Motor neuron (in vitro differentiated cells): ENCODE results near the gene GSX1. TPM values are rescaled to one million over a fixed set of nuclear protein-coding genes. Genes with fewer than 3 reads are reported as not detected.
"Not testable (repeated sequence)": the region's sequence is repeated elsewhere in the genome, so short reads cannot be mapped to it uniquely, and the experiment has no call there.

Experiments
- ATAC-seq, 8 experiments: fragments of 200-7000 bp; cut with Tn5 transposase; replicated peaks in 6 of 8; 2 replicates each; pipeline ENCODE4 v1.8.0; 2021; ENCODE audit warnings: mild to moderate bottlenecking in 8 of 8, moderate library complexity in 8 of 8
- H3K27ac ChIP-seq, 2 donors: fragments of 250-450 bp; sonication (Bioruptor Pico); 2 replicates each; pipeline ENCODE4 v1.9.0; 2021; ENCODE audit warnings: antibody characterized with exemption in 2 of 2, mild to moderate bottlenecking in 2 of 2, moderate library complexity in 1 of 2
- H3K4me1 ChIP-seq, 2 donors: fragments of 250-450 bp; sonication (Bioruptor Pico); replicated peaks in 1 of 2; 2 replicates each; pipeline ENCODE4 v1.6.1; 2021; ENCODE audit warnings: antibody characterized with exemption in 2 of 2, mild to moderate bottlenecking in 2 of 2, moderate library complexity in 1 of 2
- H3K4me3 ChIP-seq, 5 donors: fragments of 250-450 bp; sonication (Bioruptor Pico); 2 replicates each; pipeline ENCODE4 v1.9.0; 2021; ENCODE audit warnings: antibody characterized with exemption in 5 of 5, mild to moderate bottlenecking in 5 of 5, moderate library complexity in 4 of 5
- WGBS, 10 experiments: fragments of 450-650 bp; shearing (Covaris generic); methylation state at CpG; one replicate each; pipeline ENCODE4 v1.0.0; 2022; 5-methylcytosine and 5-hydroxymethylcytosine counted together
- in situ Hi-C, 9 experiments: fragments of 400-800 bp; cut with MboI; loops; one replicate each; pipeline ENCODE4 v1.15.0; 2021; ENCODE audit warnings: low sequenced_read_pairs in 9 of 9, low pct_unique_long_range_greater_than_20kb in 2 of 9; ENCODE audit not compliant: unreplicated experiment in 9 of 9
- total RNA-seq, 8 experiments: library from RNA; unstranded; fragments of 300-600 nt; gene quantifications; 2 replicates each; pipeline versions ENCODE4 v1.2.3 to v1.2.4, GENCODE V29; 2022

GSX1 gene
- total RNA-seq: 1 to 10 TPM in 1 of 8 experiments, under 1 TPM in 5, not detected in 2; 0.09 to 1.2 (median 0.26) TPM

DNA sequence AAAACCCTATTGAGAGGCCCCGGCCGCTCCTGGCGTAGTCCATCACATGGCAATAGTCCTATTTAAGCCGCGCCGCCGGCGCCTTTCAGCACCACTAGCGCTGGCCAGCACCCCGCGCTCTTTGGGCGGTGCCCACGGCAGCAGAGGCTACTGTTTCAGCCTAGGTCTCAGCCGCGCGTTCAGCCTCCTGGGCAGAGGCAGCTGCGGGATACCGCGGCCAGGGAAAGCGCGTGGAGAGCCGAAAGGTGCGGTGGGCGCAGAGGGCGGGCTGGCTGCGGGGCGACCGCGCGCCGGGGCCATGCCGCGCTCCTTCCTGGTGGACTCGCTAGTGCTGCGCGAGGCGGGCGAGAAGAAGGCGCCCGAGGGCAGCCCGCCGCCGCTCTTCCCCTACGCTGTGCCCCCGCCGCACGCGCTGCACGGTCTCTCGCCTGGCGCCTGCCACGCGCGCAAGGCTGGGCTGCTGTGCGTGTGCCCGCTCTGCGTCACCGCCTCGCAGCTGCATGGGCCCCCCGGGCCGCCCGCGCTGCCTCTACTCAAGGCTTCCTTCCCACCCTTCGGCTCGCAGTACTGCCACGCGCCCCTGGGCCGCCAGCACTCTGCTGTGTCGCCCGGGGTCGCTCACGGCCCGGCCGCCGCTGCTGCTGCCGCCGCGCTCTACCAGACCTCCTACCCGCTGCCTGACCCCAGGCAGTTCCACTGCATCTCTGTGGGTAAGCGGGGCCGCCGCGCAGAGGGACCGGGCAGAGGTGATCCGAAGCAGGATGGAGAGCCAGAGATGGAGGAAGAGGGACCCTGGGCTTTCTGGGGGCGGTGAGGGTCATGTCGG lies at the start of gene GSX1:
TSS of gene GSX1 (plus strand) at position 91 of the 826 bp plus-strand sequence. CDS start at position 299, 208 bp downstream.
- 0% methylated on average over 3 to 6 of the region's 87 CpGs; no CpG with 5 or more reads in 7 of the 10 experiments for WGBS, 10 experiments
- peak within 1 kb of the TSS in 3 of 5 donors; percentile 7 to 16 (median 14) for H3K4me3 ChIP-seq
- ATAC-seq: peak; percentile 77 to 97 (median 88)
- H3K4me1 ChIP-seq: peaks cover 4 to 13% of the 10 kb centered on the region in 2 donors
- H3K27ac ChIP-seq: no peak within 1 kb of the TSS
- in situ Hi-C loops: no loop called here

DNA sequence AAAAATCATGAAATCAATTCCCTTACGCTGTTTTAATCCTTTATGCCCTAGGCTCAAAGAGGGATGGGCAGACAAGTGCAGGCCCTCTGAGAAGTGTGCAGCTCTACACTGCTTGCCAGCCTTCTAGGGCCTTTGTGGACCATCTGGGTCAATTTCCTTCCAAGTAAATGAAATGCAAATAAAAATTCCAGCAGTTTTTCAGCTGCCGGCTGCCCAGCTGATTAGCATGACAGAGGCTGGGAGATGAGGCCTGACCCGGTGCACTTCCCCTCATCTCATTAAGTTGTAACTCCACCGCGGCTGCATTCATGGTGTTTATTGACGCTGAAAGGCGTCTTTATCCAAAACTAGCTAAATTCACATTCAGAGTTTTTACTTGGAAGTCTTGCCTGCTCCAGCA lies 47.5 kb upstream of the GSX1 start:
- H3K27ac ChIP-seq: no peak overlapping the region
- in situ Hi-C loops: no loop called here
- WGBS, 10 experiments: 0 to 60% (median 3%) methylated on average over 1 to 7 of the region's 7 CpGs; no CpG with 5 or more reads in 1 of the 10 experiments
- H3K4me3 ChIP-seq: no peak overlapping the region
- peaks cover 18 to 28% of the 10 kb centered on the region in 2 donors for H3K4me1 ChIP-seq
- ATAC-seq: peak; percentile 20 to 94 (median 70)

DNA sequence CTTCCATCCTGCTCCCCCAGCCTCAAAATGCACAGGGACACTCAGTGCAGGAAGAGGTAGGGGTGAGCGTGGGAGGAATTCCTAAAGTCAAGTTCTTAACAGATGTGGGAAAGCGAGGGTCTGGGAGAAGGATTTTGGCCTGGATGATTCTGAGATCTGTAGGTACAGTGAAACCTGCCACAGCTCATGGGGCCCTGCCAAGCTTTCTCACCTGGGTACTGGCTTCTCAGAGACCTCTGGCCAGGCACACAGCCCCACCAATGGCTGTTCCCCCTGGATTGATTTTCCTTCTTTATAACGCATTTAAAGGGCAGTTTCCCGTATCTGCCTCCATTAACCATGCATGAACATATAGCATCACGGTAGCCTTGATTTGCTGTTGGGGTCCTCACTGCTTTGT lies 47.0 kb upstream of the GSX1 start:
- peaks cover 18 to 28% of the 10 kb centered on the region in 2 donors for H3K4me1 ChIP-seq
- WGBS, 10 experiments: 8 to 84% (median 51%) methylated on average over 1 to 4 of the region's 5 CpGs; no CpG with 5 or more reads in 4 of the 10 experiments
- in situ Hi-C loops: no loop called here
- no peak overlapping the region for H3K27ac ChIP-seq
- no peak overlapping the region for H3K4me3 ChIP-seq
- no peak for ATAC-seq

DNA sequence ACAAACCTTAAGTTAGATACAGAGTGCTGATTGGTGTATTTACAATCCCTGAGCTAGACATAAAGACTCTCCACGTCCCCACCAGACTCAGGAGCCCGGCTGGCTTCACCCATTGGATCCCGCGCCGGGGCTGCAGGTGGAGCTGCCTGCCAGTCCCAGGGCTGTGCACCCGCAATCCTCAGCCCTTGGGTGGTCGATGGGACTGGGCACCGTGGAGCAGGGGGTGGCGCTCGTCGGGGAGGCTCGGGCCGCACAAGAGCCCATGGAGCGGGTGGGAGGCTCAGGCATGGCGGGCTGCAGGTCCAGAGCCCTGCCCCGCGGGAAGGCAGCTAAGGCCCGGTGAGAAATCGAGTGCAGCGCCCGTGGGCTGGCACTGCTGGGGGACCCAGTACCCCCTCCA lies 44.1 kb upstream of the GSX1 start:
- ATAC-seq, H3K27ac ChIP-seq, H3K4me3 ChIP-seq, in situ Hi-C loops: not testable (repeated sequence)
- no CpG with 5 or more reads among the region's 21 CpGs for WGBS, 10 experiments
- H3K4me1 ChIP-seq: peaks cover 18 to 42% of the 10 kb centered on the region in 2 donors

- in situ Hi-C loops: no loop called here
- peaks cover 6 to 26% of the 10 kb centered on the region in 2 donors for H3K4me1 ChIP-seq
- H3K4me3 ChIP-seq: no peak overlapping the region
- no peak overlapping the region for H3K27ac ChIP-seq
- ATAC-seq: peak in 2 of 8 experiments; percentile 37 to 79
- 0 to 69% (median 28%) methylated on average over 2 to 4 of the region's 4 CpGs; no CpG with 5 or more reads in 2 of the 10 experiments for WGBS, 10 experiments
Observed at GRCh38 chr13:27751953-27752532, 40.2 kb upstream of the GSX1 start.

DNA sequence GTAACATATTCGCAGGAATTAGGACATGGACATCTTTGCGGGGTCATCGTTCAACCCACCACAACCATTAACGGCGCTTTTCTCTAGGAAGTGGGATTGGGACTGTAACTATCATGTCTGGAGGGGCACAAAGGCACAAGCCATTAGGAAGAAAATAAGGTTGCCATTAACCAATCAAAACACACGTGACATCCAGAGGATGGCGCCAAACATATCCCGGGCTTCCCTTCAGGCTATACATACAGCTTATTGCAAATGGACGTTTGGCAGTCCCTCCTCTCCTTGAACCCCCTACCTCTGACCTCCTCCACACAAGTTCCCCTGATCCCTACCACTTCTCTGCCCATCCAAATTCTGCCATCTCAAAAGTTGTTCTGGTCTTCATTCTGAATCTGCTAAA lies 26.6 kb upstream of the GSX1 start:
- ATAC-seq: no peak
- Histone ChIP-seq H3K4me1 (no peaks in the 10 kb centered on the region), H3K4me3 (no peak overlapping the region), H3K27ac (no peak overlapping the region)
- WGBS, 10 experiments: 0 to 91% (median 73%) methylated on average over 3 to 9 of the region's 9 CpGs; no CpG with 5 or more reads in 1 of the 10 experiments
- in situ Hi-C loops: no loop called here

GRCh38 chr13:27770809-27771208 lies 21.5 kb upstream of the GSX1 start:
- H3K27ac ChIP-seq: no peak overlapping the region
- 0 to 40% (median 0%) methylated on average over 1 to 3 of the region's 3 CpGs; no CpG with 5 or more reads in 5 of the 10 experiments for WGBS, 10 experiments
- peak in 3 of 8 experiments; percentile 72 to 84 (median 79) for ATAC-seq
- peaks cover 3 to 4% of the 10 kb centered on the region in 2 donors for H3K4me1 ChIP-seq
- in situ Hi-C loops: no loop called here
- H3K4me3 ChIP-seq: no peak overlapping the region

GRCh38 chr13:27772651-27773425 lies 19.4 kb upstream of the GSX1 start:
- Histone ChIP-seq H3K4me3 (no peak overlapping the region), H3K4me1 (peaks cover 15 to 20% of the 10 kb centered on the region in 2 donors), H3K27ac (no peak overlapping the region)
- WGBS, 10 experiments: 0 to 100% (median 81%) methylated on average over 1 to 6 of the region's 14 CpGs; no CpG with 5 or more reads in 2 of the 10 experiments
- ATAC-seq: no peak
- in situ Hi-C loops: no loop called here

- 20 to 100% (median 57%) methylated on average over 1 to 5 of the region's 8 CpGs; no CpG with 5 or more reads in 6 of the 10 experiments for WGBS, 10 experiments
- Histone ChIP-seq H3K4me1 (peaks cover 15 to 20% of the 10 kb centered on the region in 2 donors), H3K27ac (no peak overlapping the region), H3K4me3 (no peak overlapping the region)
- ATAC-seq: no peak
- in situ Hi-C loops: no loop called here
Observed at GRCh38 chr13:27774169-27774568, 18.1 kb upstream of the GSX1 start.

DNA sequence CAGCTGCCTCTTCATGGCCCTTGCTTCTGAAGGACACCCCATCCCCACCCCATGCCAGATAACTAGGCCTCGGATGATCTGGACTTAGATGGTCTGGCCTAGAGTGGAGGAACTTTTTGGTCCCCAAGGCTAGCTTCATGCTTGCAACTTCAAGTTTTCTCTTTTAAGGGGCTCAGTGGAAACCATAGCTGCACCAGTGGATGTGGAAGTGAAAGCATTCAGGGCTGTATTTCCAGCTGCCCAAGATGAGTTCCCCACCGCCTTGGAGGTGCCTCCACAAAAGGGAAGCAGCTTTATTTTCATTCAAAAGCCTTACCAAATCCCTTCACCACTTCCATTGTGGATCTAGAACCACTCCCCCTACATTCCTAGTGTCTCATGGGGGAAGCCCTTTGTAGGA lies 17.6 kb upstream of the GSX1 start:
- H3K27ac ChIP-seq: no peak overlapping the region
- ATAC-seq: no peak
- peaks cover 15 to 20% of the 10 kb centered on the region in 2 donors for H3K4me1 ChIP-seq
- in situ Hi-C loops: no loop called here
- no peak overlapping the region for H3K4me3 ChIP-seq
- WGBS, 10 experiments: 0 to 20% methylated on average over 1 of the region's 2 CpGs; no CpG with 5 or more reads in 8 of the 10 experiments

DNA sequence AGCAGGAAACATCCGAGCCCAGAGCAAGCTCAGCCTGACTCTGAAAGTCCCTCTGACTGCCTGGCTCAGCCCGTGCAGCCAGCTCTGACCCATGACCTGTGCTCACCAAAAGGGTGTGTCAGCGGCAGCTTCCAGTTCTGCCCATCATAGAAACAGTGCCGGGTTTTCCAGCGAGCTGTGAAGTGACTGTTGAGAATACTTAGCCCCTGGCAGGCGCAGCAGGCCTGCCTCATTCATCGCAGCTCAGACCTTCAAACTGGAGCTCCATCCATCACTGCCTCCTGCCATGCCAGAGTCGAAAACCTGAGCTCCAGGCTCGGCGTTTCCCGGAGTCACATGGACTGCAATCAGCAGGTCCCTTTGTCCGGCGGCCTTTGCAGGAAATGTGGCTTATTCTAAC lies 16.3 kb upstream of the GSX1 start:
- 0 to 8% (median 0%) methylated on average over 1 to 13 of the region's 13 CpGs; no CpG with 5 or more reads in 3 of the 10 experiments for WGBS, 10 experiments
- in situ Hi-C loops: no loop called here
- Histone ChIP-seq H3K4me1 (peaks cover 15 to 20% of the 10 kb centered on the region in 2 donors), H3K27ac (no peak overlapping the region), H3K4me3 (no peak overlapping the region)
- peak in 7 of 8 experiments; percentile 67 to 99 (median 96) for ATAC-seq

DNA sequence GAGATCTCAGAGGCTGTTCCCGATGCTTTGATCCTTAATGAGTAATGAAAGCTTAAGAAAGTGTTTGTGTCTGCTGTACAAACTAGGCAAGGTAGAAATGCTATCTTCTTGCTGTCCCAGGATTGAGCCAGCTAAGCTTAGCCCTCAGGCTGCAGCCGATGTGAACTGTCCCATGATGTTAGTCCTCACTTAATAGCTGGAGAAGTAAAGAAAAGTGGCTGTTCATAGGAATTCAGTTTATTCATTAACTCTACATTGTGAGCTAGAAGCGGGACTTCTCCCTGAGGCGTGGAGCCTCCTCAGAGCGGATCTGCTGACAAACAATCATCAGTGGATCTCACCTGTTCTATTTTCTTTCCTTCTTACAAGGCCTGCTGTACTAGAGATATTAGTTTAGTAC lies 10.1 kb upstream of the GSX1 start:
- H3K4me3 ChIP-seq: no peak overlapping the region
- in situ Hi-C loops: no loop called here
- ATAC-seq: no peak
- H3K27ac ChIP-seq: no peak overlapping the region
- peaks cover 0 to 3% of the 10 kb centered on the region in 2 donors for H3K4me1 ChIP-seq
- 0 to 60% (median 33%) methylated on average over 1 to 5 of the region's 5 CpGs; no CpG with 5 or more reads in 3 of the 10 experiments for WGBS, 10 experiments
